WTC11 (cell line): ENCODE results near the gene ADGRL1.
"Not testable (repeated sequence)": the region's sequence is repeated elsewhere in the genome, so short reads cannot be mapped to it uniquely, and the experiment has no call there.

Source experiments
- CREB1 ChIP-seq: sonication (generic); formaldehyde crosslinking; IDR thresholded peaks from 2 replicates; pipeline ENCODE4 v1.8.0; 2023; ENCODE audit warnings: mild to moderate bottlenecking, missing genetic modification reagents
- CTCF ChIP-seq: fragments of 200-600 bp; IDR thresholded peaks from 2 replicates; pipeline ENCODE4 v1.8.0; 2022; ENCODE audit warnings: antibody characterized with exemption
- ETV6 ChIP-seq: sonication (generic); formaldehyde crosslinking; IDR thresholded peaks from 2 replicates; pipeline ENCODE4 v1.8.1; 2022; ENCODE audit warnings: mild to moderate bottlenecking, missing genetic modification reagents
- FOXP4 ChIP-seq: sonication (generic); formaldehyde crosslinking; IDR thresholded peaks from 2 replicates; pipeline ENCODE4 v1.8.0; 2022; ENCODE audit warnings: mild to moderate bottlenecking, missing genetic modification reagents
- JUN ChIP-seq: sonication (generic); formaldehyde crosslinking; IDR thresholded peaks from 2 replicates; pipeline ENCODE4 v1.8.0; 2023; ENCODE audit warnings: mild to moderate bottlenecking, missing genetic modification reagents
- MAX ChIP-seq: sonication (generic); formaldehyde crosslinking; IDR thresholded peaks from 2 replicates; pipeline ENCODE4 v1.8.0; 2022; ENCODE audit warnings: mild to moderate bottlenecking, missing genetic modification reagents
- NFE2L1 ChIP-seq: sonication (generic); formaldehyde crosslinking; IDR thresholded peaks from 2 replicates; pipeline ENCODE4 v1.8.1; 2023; ENCODE audit warnings: missing genetic modification reagents
- TEAD1 ChIP-seq: sonication (generic); formaldehyde crosslinking; IDR thresholded peaks from 2 replicates; pipeline ENCODE4 v1.8.0; 2022; ENCODE audit warnings: mild to moderate bottlenecking, missing genetic modification reagents
- ZNF121 ChIP-seq: sonication (generic); formaldehyde crosslinking; IDR thresholded peaks from 2 replicates; pipeline ENCODE4 v1.8.0; 2023; ENCODE audit warnings: missing genetic modification reagents
- ZNF281 ChIP-seq: sonication (generic); formaldehyde crosslinking; IDR thresholded peaks from 2 replicates; pipeline ENCODE4 v1.8.0; 2023; ENCODE audit warnings: mild to moderate bottlenecking, missing genetic modification reagents
- ZNF317 ChIP-seq: sonication (generic); formaldehyde crosslinking; IDR thresholded peaks from 2 replicates; pipeline ENCODE4 v1.8.1; 2023; ENCODE audit warnings: low read depth, mild to moderate bottlenecking, moderate library complexity, missing genetic modification reagents, borderline replicate concordance

GRCh38 chr19:14185691-14186090, 20.3 kb downstream of the ADGRL1 start:
- not testable (repeated sequence) for TF ChIP-seq ZNF121 (CRISPR knock-in tag); FOXP4 (CRISPR knock-in tag); TEAD1 (CRISPR knock-in tag); JUN; CTCF; MAX; CREB1 (CRISPR knock-in tag); ETV6 (CRISPR knock-in tag); NFE2L1 (CRISPR knock-in tag); ZNF317 (CRISPR knock-in tag); ZNF281 (CRISPR knock-in tag)
